Right lobe of liver (tissue), 6 donors: ENCODE measurements around the gene CYP2J2. TPM values are rescaled to one million over a fixed set of nuclear protein-coding genes. Genes with fewer than 3 reads are reported as not detected.

Source experiments
- ATAC-seq, 4 donors: fragments of 200-7000 bp; cut with Tn5 transposase; one replicate each; pipeline ENCODE4 v1.9.1; 2020; ENCODE audit warnings: mild to moderate bottlenecking in 4 of 4, moderate library complexity in 4 of 4
- DNase-seq, 3 donors: peaks; one replicate each; pipeline ENCODE4 v3.0.0-alpha.2; 2020
- H3K27ac ChIP-seq, 3 donors: fragments of 200-600 bp; one replicate each; pipeline ENCODE4 v1.8.0; 2022
- H3K27me3 ChIP-seq, 2 donors: fragments of 200-600 bp; one replicate each; pipeline ENCODE4 v1.8.0; 2022
- H3K36me3 ChIP-seq, 4 donors: fragments of 200-600 bp; sonication (generic) in 1 of 4; one replicate each; pipeline versions ENCODE4 v1.5.1 to v1.8.0; 2017 to 2022; ENCODE audit warnings: control low read depth in 1 of 4
- H3K4me1 ChIP-seq, 4 donors: fragments of 200-600 bp; sonication (generic) in 1 of 4; one replicate each; pipeline versions ENCODE4 v1.5.1 to v1.8.0; 2017 to 2022; ENCODE audit warnings: control low read depth in 1 of 4
- H3K4me3 ChIP-seq, 3 donors: fragments of 200-600 bp; one replicate each; pipeline ENCODE4 v1.8.0; 2022
- H3K9me3 ChIP-seq, 4 donors: fragments of 200-600 bp; sonication (generic) in 1 of 4; one replicate each; pipeline versions ENCODE4 v1.5.1 to v1.8.0; 2017 to 2022; ENCODE audit warnings: control low read depth in 1 of 4
- CTCF ChIP-seq, 4 donors: fragments of 200-600 bp in 3 of 4; fragments of 450-650 bp in 1 of 4; IDR thresholded peaks; one replicate each; pipeline versions ENCODE4 v1.5.1 to v1.8.0; 2016 to 2022; ENCODE audit warnings: antibody characterized with exemption in 4 of 4, mild to moderate bottlenecking in 2 of 4
- POLR2A ChIP-seq: fragments of 450-650 bp; IDR thresholded peaks from one replicate; pipeline ENCODE4 v1.6.1; 2017; ENCODE audit warnings: antibody characterized with exemption, mild to moderate bottlenecking
- WGBS: methylation state at CpG from one replicate; pipeline ENCODE4 v1.1.6; 2018; ENCODE audit warnings: low coverage, low lambda C conversion rate; ENCODE audit not compliant: insufficient coverage; ENCODE audit errors: missing lambda C conversion rate; 5-methylcytosine and 5-hydroxymethylcytosine counted together
- intact Hi-C, 2 donors: fragments of 100-400 bp; cut with DNase I; formaldehyde crosslinking; loops; one replicate each; pipeline versions ENCODE4 v1.11.2 to v1.14.1; 2022
- total RNA-seq, 6 experiments: library from RNA; depleted of rRNA in 2 of 6; stranded (reverse); fragments of >200 nt in 2 of 6; fragmentation: NEBNext Ultra II Directional in 3 of 6; extraction: Animal tissue kit (Norgen Biotek cat#: 25700) in 3 of 6; gene quantifications; one replicate each; pipeline versions ENCODE4 v1.1.0 to v1.2.4, GENCODE V29; 2016 to 2023
- donor health status: DM: no; HTN: yes; CAD: no.
- donor health status: DM: no; HTN: no; CAD: no.
- donor health status: DM: no; HTN: no; CAD: no.
- donor health status: DM: no; HTN: yes; CAD: no.
- donor health status: DM: no; HTN: yes; CAD: no.

The CYP2J2 gene
- total RNA-seq, 6 experiments from 2014 or later: 38.8 to 125 (median 76.5) TPM

GRCh38 chr1:59967780-59968179 lies 41.2 kb upstream of the CYP2J2 start:
- DNase-seq: no peak
- no peak for ATAC-seq

GRCh38 chr1:59967141-59967697 lies 40.6 kb upstream of the CYP2J2 start:
- TF ChIP-seq CTCF (IDR thresholded peaks at IDR 0.05) (no peak), POLR2A (no peak)
- no peak for DNase-seq
- 48% methylated on average over 6 of the region's 6 CpGs for whole genome bisulfite sequencing
- no peak overlapping the region for H3K4me3 ChIP-seq
- H3K27ac ChIP-seq: no peak overlapping the region
- intact Hi-C loops: no loop called here
- H3K9me3 ChIP-seq: no peaks in the 10 kb centered on the region
- H3K27me3 ChIP-seq: no peaks in the 10 kb centered on the region
- no peaks in the 10 kb centered on the region for H3K36me3 ChIP-seq
- H3K4me1 ChIP-seq: no peaks in the 10 kb centered on the region
- ATAC-seq: no peak

More at GRCh38 chr1:59967780-59968179, 41.2 kb upstream of the CYP2J2 start:
- no peak overlapping the region for H3K4me3 ChIP-seq
- no peaks in the 10 kb centered on the region for H3K4me1 ChIP-seq
- H3K36me3 ChIP-seq: no peaks in the 10 kb centered on the region
- H3K9me3 ChIP-seq: no peaks in the 10 kb centered on the region
- intact Hi-C loops: no loop called here
- no peak for TF ChIP-seq CTCF (IDR thresholded peaks at IDR 0.05)
- TF ChIP-seq POLR2A: no peak
- WGBS: 85% methylated on average over 3 of the region's 3 CpGs
- H3K27ac ChIP-seq: no peak overlapping the region
- H3K27me3 ChIP-seq: no peaks in the 10 kb centered on the region

- no peak for TF ChIP-seq CTCF (IDR thresholded peaks at IDR 0.05)
- TF ChIP-seq POLR2A: no peak
- H3K9me3 ChIP-seq: no peaks in the 10 kb centered on the region
- no peaks in the 10 kb centered on the region for H3K27me3 ChIP-seq
- intact Hi-C loops: no loop called here
- H3K36me3 ChIP-seq: no peaks in the 10 kb centered on the region
- no peak for DNase-seq
- 56% methylated on average over 2 of the region's 2 CpGs for WGBS
- no peaks in the 10 kb centered on the region for H3K4me1 ChIP-seq
- no peak for ATAC-seq
- no peak overlapping the region for H3K4me3 ChIP-seq
- H3K27ac ChIP-seq: no peak overlapping the region
Measured at GRCh38 chr1:59952065-59952464, 25.5 kb upstream of the CYP2J2 start.

GRCh38 chr1:59949648-59950047 lies 23.1 kb upstream of the CYP2J2 start:
- intact Hi-C loops: loop anchor here in 1 of 2 donors (5.0 kb wide), 1 partner anchor 57 kb away; no protein-coding TSS in a partner anchor
- Histone ChIP-seq H3K9me3 (no peaks in the 10 kb centered on the region), H3K4me1 (no peaks in the 10 kb centered on the region), H3K27me3 (no peaks in the 10 kb centered on the region), H3K27ac (no peak overlapping the region), H3K4me3 (no peak overlapping the region), H3K36me3 (no peaks in the 10 kb centered on the region)
- ATAC-seq (no peak), DNase-seq (no peak)
- TF ChIP-seq POLR2A: no peak
- no peak for TF ChIP-seq CTCF (IDR thresholded peaks at IDR 0.05)

GRCh38 chr1:59948990-59949389 lies 22.4 kb upstream of the CYP2J2 start:
- H3K4me3 ChIP-seq: no peak overlapping the region
- DNase-seq (no peak), ATAC-seq (no peak)
- intact Hi-C loops: loop anchor here in 1 of 2 donors (5.0 kb wide), 1 partner anchor 57 kb away; no protein-coding TSS in a partner anchor
- H3K36me3 ChIP-seq: no peaks in the 10 kb centered on the region
- no peak overlapping the region for H3K27ac ChIP-seq
- 7% methylated on average over 1 of the region's 1 CpG for WGBS
- TF ChIP-seq CTCF (IDR thresholded peaks at IDR 0.05): no peak
- TF ChIP-seq POLR2A: no peak
- H3K4me1 ChIP-seq: no peaks in the 10 kb centered on the region
- no peaks in the 10 kb centered on the region for H3K9me3 ChIP-seq
- no peaks in the 10 kb centered on the region for H3K27me3 ChIP-seq
